ENCODE results near the gene CREBBP. TPM values are rescaled to one million over a fixed set of nuclear protein-coding genes. Genes with fewer than 3 reads are reported as not detected.

CREBBP gene
- total and polyA plus RNA-seq, 9 of the 15 experiments (the other 6 are each of a cell fraction or from before 2014, with no cell fraction given) = 0.70 to 24.8 (median 5.6) TPM

GRCh38 chr16:3808308-3809063 lies 72.0 kb downstream of the CREBBP start (continued):
- TF ChIP-seq MEIS2 (IDR thresholded peaks at IDR 0.05; ENCODE audit: partially characterized antibody) = no peak

- ChIA-PET CTCF (ENCODE audit: low intra/inter-chr PET ratio) (no interaction called here), POLR2A (no interaction called here)
- in situ Hi-C loops (cut with MboI) (no loop called here), intact Hi-C loops (cut with micrococcal nuclease) (no loop called here)
- H3K79me2 ChIP-seq (ENCODE audit: control insufficient read depth, insufficient read depth, low read length) = peaks cover 36% of the 10 kb centered on the region
- ATAC-seq = no peak
- peak overlapping the region in 1 of 2 experiments; percentile 42; a peak in 1 of 4 replicates for H3K9ac ChIP-seq (ENCODE audit: insufficient read depth in 1 of 2, low read depth in 2 of 2, low read length in 2 of 2)
- no peak overlapping the region for H2AFZ ChIP-seq (ENCODE audit: low read depth, low read length)
- no peaks in the 10 kb centered on the region for H3K9me3 ChIP-seq (replicated peaks; ENCODE audit: control insufficient read depth, insufficient read depth, low read depth, low read length)
- H3K4me3 ChIP-seq = no peak overlapping the region
- H3K4me2 ChIP-seq (ENCODE audit: insufficient read depth, low read length) = no peak overlapping the region
- DNase-seq (ENCODE audit: extremely low read depth in 1 of 4, low spot score in 3 of 4) = no peak
- 76% methylated on average over 3 of the region's 3 CpGs for WGBS (ENCODE audit: insufficient coverage, low coverage, missing lambda C conversion rate)
- no peaks in the 10 kb centered on the region; the same call in 1 of the 2 replicates for H4K20me1 ChIP-seq (replicated peaks; ENCODE audit: control insufficient read depth, insufficient read depth, low read length)
- H3K9me1 ChIP-seq (ENCODE audit: control insufficient read depth, insufficient read depth, low read length) = no peaks in the 10 kb centered on the region
- no TSS peak for BruUV-seq (replicated peaks)
- peaks cover 15% of the 10 kb centered on the region; the same call in 2 of the 3 replicates for H3K36me3 ChIP-seq (ENCODE audit: control insufficient read depth, insufficient read depth, low read length)
- H3K27me3 ChIP-seq (ENCODE audit: control insufficient read depth in 2 of 2, insufficient read depth in 2 of 2, low read length in 2 of 2) = no peaks in the 10 kb centered on the region
- FAIRE-seq = no peak
- no peak overlapping the region for H3K27ac ChIP-seq (ENCODE audit: extremely low read depth, low read depth, low read length)
- H3K4me1 ChIP-seq (replicated peaks in 1 of 2; ENCODE audit: control insufficient read depth in 2 of 2, insufficient read depth in 2 of 2, low read length in 2 of 2) = peaks cover 8 to 17% of the 10 kb centered on the region in 2 experiments
- TF ChIP-seq SMARCC2 (IDR thresholded peaks at IDR 0.05; ENCODE audit: low read depth) (no peak), HNRNPH1 (optimal IDR thresholded peaks at IDR 0.05; ENCODE audit: low read depth, low read length) (no peak), XRCC4 (IDR thresholded peaks at IDR 0.05; ENCODE audit: extremely low read depth, insufficient read depth, insufficient read length) (no peak), CREB3 (tag; conservative IDR thresholded peaks at IDR 0.05; ENCODE audit: low read depth) (no peak), SUPT5H (IDR thresholded peaks at IDR 0.05) (no peak), CC2D1A (IDR thresholded peaks at IDR 0.05) (no peak), ETS2 (tag; IDR thresholded peaks at IDR 0.05; ENCODE audit: borderline replicate concordance, poor library complexity, severe bottlenecking) (no peak), ARID3B (CRISPR knock-in tag; IDR thresholded peaks at IDR 0.05; ENCODE audit: borderline replicate concordance) (no peak), TFE3 (CRISPR knock-in tag; IDR thresholded peaks at IDR 0.05) (no peak), SMAD3 (CRISPR knock-in tag; conservative IDR thresholded peaks at IDR 0.05) (no peak), GTF2F1 (IDR thresholded peaks at IDR 0.05; ENCODE audit: low read depth, low read length) (no peak), HEY1 (CRISPR knock-in tag; IDR thresholded peaks at IDR 0.05; ENCODE audit: borderline replicate concordance) (no peak), TBL1XR1 (IDR thresholded peaks at IDR 0.05; ENCODE audit: low read length in 2 of 2) (no peak), CGGBP1 (CRISPR knock-in tag; IDR thresholded peaks at IDR 0.05) (no peak)
These were observed 72.9 kb downstream of the CREBBP start for GRCh38 chr16:3807425-3808123.

Measured in K562 (cell line).